Measurements from ENCODE around the gene POLRMT.

DNA sequence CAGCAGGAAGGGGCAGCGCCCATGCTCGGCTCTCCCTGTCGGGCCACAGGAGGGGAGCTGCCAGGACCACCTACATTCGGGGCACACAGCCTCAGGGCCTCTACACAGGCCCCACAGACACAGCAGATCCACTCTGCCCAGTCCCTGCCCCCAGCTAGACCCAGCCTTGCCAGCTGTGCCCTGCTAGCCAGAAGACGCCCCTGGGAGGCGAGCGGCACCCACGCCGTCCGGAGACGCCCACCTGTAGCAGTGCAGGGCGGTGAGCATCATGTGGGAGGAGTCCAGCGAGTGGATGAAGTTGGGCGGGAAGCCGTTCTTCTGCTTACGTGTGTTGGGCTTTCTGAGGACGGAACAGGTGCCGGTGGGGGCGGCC, 15.1 kb downstream of the POLRMT start:
- TF ChIP-seq, protein P1, sequence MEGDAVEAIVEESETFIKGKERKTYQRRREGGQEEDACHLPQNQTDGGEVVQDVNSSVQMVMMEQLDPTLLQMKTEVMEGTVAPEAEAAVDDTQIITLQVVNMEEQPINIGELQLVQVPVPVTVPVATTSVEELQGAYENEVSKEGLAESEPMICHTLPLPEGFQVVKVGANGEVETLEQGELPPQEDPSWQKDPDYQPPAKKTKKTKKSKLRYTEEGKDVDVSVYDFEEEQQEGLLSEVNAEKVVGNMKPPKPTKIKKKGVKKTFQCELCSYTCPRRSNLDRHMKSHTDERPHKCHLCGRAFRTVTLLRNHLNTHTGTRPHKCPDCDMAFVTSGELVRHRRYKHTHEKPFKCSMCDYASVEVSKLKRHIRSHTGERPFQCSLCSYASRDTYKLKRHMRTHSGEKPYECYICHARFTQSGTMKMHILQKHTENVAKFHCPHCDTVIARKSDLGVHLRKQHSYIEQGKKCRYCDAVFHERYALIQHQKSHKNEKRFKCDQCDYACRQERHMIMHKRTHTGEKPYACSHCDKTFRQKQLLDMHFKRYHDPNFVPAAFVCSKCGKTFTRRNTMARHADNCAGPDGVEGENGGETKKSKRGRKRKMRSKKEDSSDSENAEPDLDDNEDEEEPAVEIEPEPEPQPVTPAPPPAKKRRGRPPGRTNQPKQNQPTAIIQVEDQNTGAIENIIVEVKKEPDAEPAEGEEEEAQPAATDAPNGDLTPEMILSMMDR (conservative IDR thresholded peaks at IDR 0.05): no peak
- TF ChIP-seq ZFX (IDR thresholded peaks at IDR 0.05): no peak

Data from C4-2B (cell line).